Suprapubic skin (tissue), 3 donors: ENCODE measurements around the gene ACOT7.

Source experiments
- EP300 ChIP-seq: sonication (generic); formaldehyde crosslinking; IDR thresholded peaks from one replicate; pipeline ENCODE4 v1.6.1; 2017; ENCODE audit warnings: antibody characterized with exemption
- TF ChIP-seq, protein P1 (sequence below), 2 donors: fragments of 200-600 bp in 1 of 2; fragments of 450-650 bp in 1 of 2; sonication (generic) in 1 of 2; IDR thresholded peaks; one replicate each; pipeline ENCODE4 v1.5.1; 2016 to 2019; ENCODE audit warnings: antibody characterized with exemption in 2 of 2, mild to moderate bottlenecking in 1 of 2, moderate library complexity in 1 of 2

- TF ChIP-seq, protein P1, sequence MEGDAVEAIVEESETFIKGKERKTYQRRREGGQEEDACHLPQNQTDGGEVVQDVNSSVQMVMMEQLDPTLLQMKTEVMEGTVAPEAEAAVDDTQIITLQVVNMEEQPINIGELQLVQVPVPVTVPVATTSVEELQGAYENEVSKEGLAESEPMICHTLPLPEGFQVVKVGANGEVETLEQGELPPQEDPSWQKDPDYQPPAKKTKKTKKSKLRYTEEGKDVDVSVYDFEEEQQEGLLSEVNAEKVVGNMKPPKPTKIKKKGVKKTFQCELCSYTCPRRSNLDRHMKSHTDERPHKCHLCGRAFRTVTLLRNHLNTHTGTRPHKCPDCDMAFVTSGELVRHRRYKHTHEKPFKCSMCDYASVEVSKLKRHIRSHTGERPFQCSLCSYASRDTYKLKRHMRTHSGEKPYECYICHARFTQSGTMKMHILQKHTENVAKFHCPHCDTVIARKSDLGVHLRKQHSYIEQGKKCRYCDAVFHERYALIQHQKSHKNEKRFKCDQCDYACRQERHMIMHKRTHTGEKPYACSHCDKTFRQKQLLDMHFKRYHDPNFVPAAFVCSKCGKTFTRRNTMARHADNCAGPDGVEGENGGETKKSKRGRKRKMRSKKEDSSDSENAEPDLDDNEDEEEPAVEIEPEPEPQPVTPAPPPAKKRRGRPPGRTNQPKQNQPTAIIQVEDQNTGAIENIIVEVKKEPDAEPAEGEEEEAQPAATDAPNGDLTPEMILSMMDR (IDR thresholded peaks at IDR 0.05) = no peak
- TF ChIP-seq EP300 = no peak
Observed at GRCh38 chr1:6334261-6334993, 59.1 kb downstream of the ACOT7 start.
